ENCODE results near the gene COL16A1.

COL16A1 gene

DNA sequence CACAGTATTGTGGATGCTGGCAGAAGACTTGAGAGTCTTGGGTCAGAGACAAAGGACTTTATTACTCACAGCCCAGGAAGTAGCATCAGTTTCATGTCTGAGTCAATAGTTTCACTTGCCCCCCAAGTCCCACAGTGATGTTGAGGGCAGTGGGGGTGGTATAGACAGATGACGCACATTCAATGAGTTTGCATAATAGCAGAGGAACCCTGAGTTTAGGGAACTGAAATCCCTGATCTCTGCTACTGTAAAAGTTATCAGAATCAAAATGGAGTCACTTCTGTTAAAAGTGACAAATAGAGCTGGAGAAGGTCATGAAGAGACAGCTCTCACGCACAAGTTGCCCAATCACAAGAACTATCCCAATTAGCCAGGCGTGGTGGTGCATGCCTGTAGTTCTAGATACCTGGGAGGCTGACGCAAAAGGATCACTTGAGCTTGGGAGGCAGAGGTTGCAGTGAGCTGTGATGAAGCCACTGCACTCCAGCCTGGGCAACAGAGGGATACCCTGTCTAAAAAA is 97.8 kb downstream of the COL16A1 start:
- TF ChIP-seq TAF1 (IDR thresholded peaks at IDR 0.05; ENCODE audit: borderline replicate concordance, insufficient read depth, low read length) (no peak), SIN3A (IDR thresholded peaks at IDR 0.05; ENCODE audit: borderline replicate concordance, insufficient read depth, low read length) (no peak), POLR2AphosphoS5 (IDR thresholded peaks at IDR 0.05; ENCODE audit: low read depth, low read length) (no peak), FOXP2 (optimal IDR thresholded peaks at IDR 0.05; ENCODE audit: borderline replicate concordance, extremely low read depth, extremely low read length, insufficient read depth) (no peak)
- TF ChIP-seq, protein P1, sequence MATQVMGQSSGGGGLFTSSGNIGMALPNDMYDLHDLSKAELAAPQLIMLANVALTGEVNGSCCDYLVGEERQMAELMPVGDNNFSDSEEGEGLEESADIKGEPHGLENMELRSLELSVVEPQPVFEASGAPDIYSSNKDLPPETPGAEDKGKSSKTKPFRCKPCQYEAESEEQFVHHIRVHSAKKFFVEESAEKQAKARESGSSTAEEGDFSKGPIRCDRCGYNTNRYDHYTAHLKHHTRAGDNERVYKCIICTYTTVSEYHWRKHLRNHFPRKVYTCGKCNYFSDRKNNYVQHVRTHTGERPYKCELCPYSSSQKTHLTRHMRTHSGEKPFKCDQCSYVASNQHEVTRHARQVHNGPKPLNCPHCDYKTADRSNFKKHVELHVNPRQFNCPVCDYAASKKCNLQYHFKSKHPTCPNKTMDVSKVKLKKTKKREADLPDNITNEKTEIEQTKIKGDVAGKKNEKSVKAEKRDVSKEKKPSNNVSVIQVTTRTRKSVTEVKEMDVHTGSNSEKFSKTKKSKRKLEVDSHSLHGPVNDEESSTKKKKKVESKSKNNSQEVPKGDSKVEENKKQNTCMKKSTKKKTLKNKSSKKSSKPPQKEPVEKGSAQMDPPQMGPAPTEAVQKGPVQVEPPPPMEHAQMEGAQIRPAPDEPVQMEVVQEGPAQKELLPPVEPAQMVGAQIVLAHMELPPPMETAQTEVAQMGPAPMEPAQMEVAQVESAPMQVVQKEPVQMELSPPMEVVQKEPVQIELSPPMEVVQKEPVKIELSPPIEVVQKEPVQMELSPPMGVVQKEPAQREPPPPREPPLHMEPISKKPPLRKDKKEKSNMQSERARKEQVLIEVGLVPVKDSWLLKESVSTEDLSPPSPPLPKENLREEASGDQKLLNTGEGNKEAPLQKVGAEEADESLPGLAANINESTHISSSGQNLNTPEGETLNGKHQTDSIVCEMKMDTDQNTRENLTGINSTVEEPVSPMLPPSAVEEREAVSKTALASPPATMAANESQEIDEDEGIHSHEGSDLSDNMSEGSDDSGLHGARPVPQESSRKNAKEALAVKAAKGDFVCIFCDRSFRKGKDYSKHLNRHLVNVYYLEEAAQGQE (IDR thresholded peaks at IDR 0.05; ENCODE audit: insufficient read depth in 1 of 2, low read depth in 2 of 2, low read length in 2 of 2): no peak
